Measurements from ENCODE around the gene TMEM44.
"Not testable (repeated sequence)": the region's sequence is repeated elsewhere in the genome, so short reads cannot be mapped to it uniquely, and the experiment has no call there.

TMEM44 gene

GRCh38 chr3:194554473-194555123 is 78.6 kb downstream of the TMEM44 start:
- DNase-seq, result no peak

GRCh38 chr3:194552327-194552949 is 80.8 kb downstream of the TMEM44 start:
- no peak for DNase-seq

- no peak for DNase-seq
These were observed 83.4 kb downstream of the TMEM44 start for GRCh38 chr3:194549853-194550252.

- no peak for DNase-seq
These were observed 84.6 kb downstream of the TMEM44 start for GRCh38 chr3:194548346-194549321.

GRCh38 chr3:194547042-194547441 is 86.2 kb downstream of the TMEM44 start:
- DNase-seq, result no peak

GRCh38 chr3:194545538-194545937 is 87.7 kb downstream of the TMEM44 start:
- not testable (repeated sequence) for DNase-seq

GRCh38 chr3:194543550-194543949 is 89.7 kb downstream of the TMEM44 start:
- DNase-seq, result no peak

- DNase-seq, result no peak
These were observed 91.7 kb downstream of the TMEM44 start for GRCh38 chr3:194541483-194541882.

- DNase-seq, result peak; percentile 72
These were observed 92.8 kb downstream of the TMEM44 start for GRCh38 chr3:194540274-194540905.

GRCh38 chr3:194539498-194539897 is 93.7 kb downstream of the TMEM44 start:
- DNase-seq, result no peak

- DNase-seq, result peak; percentile 14
These were observed 95.4 kb downstream of the TMEM44 start for GRCh38 chr3:194537732-194538247.
